Left colon (tissue), 2 donors: Measurements from ENCODE around the gene ARID4A. TPM values are rescaled to one million over a fixed set of nuclear protein-coding genes. Genes with fewer than 3 reads are reported as not detected.
"Not testable (repeated sequence)": the region's sequence is repeated elsewhere in the genome, so short reads cannot be mapped to it uniquely, and the experiment has no call there.

Source experiments
- ATAC-seq: fragments of 200-7000 bp; cut with Tn5 transposase; one replicate; pipeline ENCODE4 v1.9.1; 2020; ENCODE audit warnings: mild to moderate bottlenecking, moderate library complexity
- DNase-seq, 2 donors: peaks; one replicate each; pipeline ENCODE4 v3.0.0-alpha.2; 2020
- intact Hi-C, 2 donors: fragments of 100-400 bp; cut with DNase I in 1 of 2; cut with micrococcal nuclease in 1 of 2; formaldehyde crosslinking; loops; one replicate each; pipeline versions ENCODE4 v1.11.2 to v1.14.0; 2022; cut with DNase I, micrococcal nuclease
- total RNA-seq, 2 donors: library from RNA; stranded (reverse); fragmentation: NEBNext Ultra II Directional; extraction: Animal tissue kit (Norgen Biotek cat#: 25700); gene quantifications; one replicate each; pipeline ENCODE4 v1.2.1, GENCODE V29; 2021
- donor health status: DM: no; HTN: no; CAD: no.
- donor health status: DM: yes; HTN: yes; CAD: no.

ARID4A gene
- total RNA-seq, 2 donors from 2014 or later, result 23.4 to 34.0 TPM

GRCh38 chr14:58414845-58415244 is 116.5 kb downstream of the ARID4A start:
- DNase-seq, result no peak
- intact Hi-C loops, result no loop called here
- peak; percentile 81 for ATAC-seq

GRCh38 chr14:58415636-58416547 is 117.5 kb downstream of the ARID4A start:
- ATAC-seq (no peak), DNase-seq (no peak)
- intact Hi-C loops, result no loop called here

GRCh38 chr14:58416934-58417333 is 118.6 kb downstream of the ARID4A start:
- ATAC-seq, intact Hi-C loops, DNase-seq: not testable (repeated sequence)

Other genes starting within 250 kb of the ARID4A start
- 1 to 10 TPM in 1 of 2 donors, under 1 TPM in 1; 0.82 to 2.7 TPM for gene ARMH4, start 146.3 kb upstream of the ARID4A start, total RNA-seq
- gene ACTR10, start 98.4 kb upstream of the ARID4A start, total RNA-seq, result 10 to 100 TPM; 52.9 to 53.8 TPM
- gene PSMA3, start 53.7 kb upstream of the ARID4A start, total RNA-seq, result 100 to 1,000 TPM; 100 to 138 TPM
- under 1 TPM; 0.73 to 0.79 TPM for gene TOMM20L, start 97.4 kb downstream of the ARID4A start, total RNA-seq
- 10 to 100 TPM; 22.8 to 25.5 TPM for gene TIMM9, start 129.0 kb downstream of the ARID4A start, total RNA-seq
- gene KIAA0586, start 129.2 kb downstream of the ARID4A start, total RNA-seq, result 10 to 100 TPM; 13.1 to 13.6 TPM